IMR-90 (cell line): Measurements from ENCODE around the gene TMEM163. TPM values are rescaled to one million over a fixed set of nuclear protein-coding genes. Genes with fewer than 3 reads are reported as not detected.

Source experiments
- ATAC-seq: fragments of 200-7000 bp; cut with Tn5 transposase; 2 replicates; pipeline ENCODE4 v1.9.1; 2020; ENCODE audit warnings: low read depth, mild to moderate bottlenecking, moderate library complexity
- BruUV-seq: library from RNA; stranded (reverse); fragments of 400-500 nt; replicated peaks from 2 replicates; lab custom pipeline; 2021; lab: Mats Ljungman, UMichigan
- CTCF ChIA-PET: fragments of 300-600 bp; formaldehyde crosslinking; extraction: SDS; loops from one replicate; lab custom pipeline; 2021; ENCODE audit warnings: antibody characterized with exemption; lab: Yijun Ruan, JAX
- POLR2A ChIA-PET: fragments of 300-600 bp; sonication (Branson Sonifier 250); formaldehyde crosslinking; loops from one replicate; lab custom pipeline; 2022; ENCODE audit warnings: antibody characterized with exemption; ENCODE audit not compliant: unreplicated experiment; lab: Charles Lee
- DNase-seq: peaks from one replicate; pipeline ENCODE4 v3.0.0; 2013
- H2AFZ ChIP-seq: replicated peaks from 2 replicates; pipeline ENCODE3; 2013; ENCODE audit warnings: low read length, mild to moderate bottlenecking; ENCODE audit not compliant: poor library complexity
- H2AK5ac ChIP-seq: 2 replicates; pipeline ENCODE4 v1.6.1; 2013; ENCODE audit warnings: low read depth, low read length, inconsistent platforms
- H2AK9ac ChIP-seq: replicated peaks from 2 replicates; pipeline ENCODE3; 2013; ENCODE audit warnings: mild to moderate bottlenecking, low read depth, low read length, moderate library complexity; ENCODE audit not compliant: poor library complexity
- H2BK120ac ChIP-seq: 2 replicates; pipeline ENCODE4 v1.6.1; 2013; ENCODE audit warnings: low read depth, low read length, inconsistent platforms
- H2BK15ac ChIP-seq: 3 replicates; pipeline ENCODE4 v1.6.1; 2013; ENCODE audit warnings: low read depth, low read length, inconsistent platforms
- H2BK20ac ChIP-seq: 2 replicates; pipeline ENCODE4 v1.6.1; 2013; ENCODE audit warnings: low read depth, mild to moderate bottlenecking, inconsistent platforms, low read length, moderate library complexity
- H2BK5ac ChIP-seq: 2 replicates; pipeline ENCODE4 v1.6.1; 2013; ENCODE audit warnings: mild to moderate bottlenecking, low read depth, low read length, inconsistent platforms; ENCODE audit not compliant: poor library complexity, severe bottlenecking
- H3K14ac ChIP-seq: replicated peaks from 2 replicates; pipeline ENCODE4 v1.6.1; 2013; ENCODE audit warnings: low read depth, low read length, inconsistent platforms
- H3K18ac ChIP-seq: 2 replicates; pipeline ENCODE4 v1.6.1; 2013; ENCODE audit warnings: low read depth, low read length, control low read depth
- H3K23ac ChIP-seq: 2 replicates; pipeline ENCODE4 v1.6.1; 2013; ENCODE audit warnings: low read depth, low read length, inconsistent platforms
- H3K27ac ChIP-seq: 2 replicates; pipeline ENCODE4 v1.5.1; 2013; ENCODE audit warnings: mild to moderate bottlenecking, control low read depth, low read length; ENCODE audit not compliant: insufficient read depth
- H3K27me3 ChIP-seq: 2 replicates; pipeline ENCODE4 v1.6.1; 2013; ENCODE audit warnings: low read length; ENCODE audit not compliant: control insufficient read depth, insufficient read depth
- H3K36me3 ChIP-seq: 2 replicates; pipeline ENCODE4 v1.6.1; 2013; ENCODE audit warnings: low read length, mixed read lengths; ENCODE audit not compliant: control insufficient read depth, insufficient read depth
- H3K4ac ChIP-seq: 2 replicates; pipeline ENCODE4 v1.6.1; 2013; ENCODE audit warnings: low read depth, low read length, inconsistent platforms
- H3K4me1 ChIP-seq: 2 replicates; pipeline ENCODE4 v1.6.1; 2013; ENCODE audit warnings: low read length, mixed read lengths; ENCODE audit not compliant: control insufficient read depth, insufficient read depth
- H3K4me2 ChIP-seq: 2 replicates; pipeline ENCODE4 v1.6.1; 2013; ENCODE audit warnings: low read depth, mild to moderate bottlenecking, control low read depth, low read length, moderate library complexity
- H3K4me3 ChIP-seq: 2 replicates; pipeline ENCODE4 v1.5.1; 2013; ENCODE audit warnings: low read depth, mild to moderate bottlenecking, control low read depth, low read length, moderate library complexity; ENCODE audit not compliant: insufficient read depth
- H3K56ac ChIP-seq: 2 replicates; pipeline ENCODE4 v1.6.1; 2013; ENCODE audit warnings: low read length, inconsistent platforms; ENCODE audit not compliant: insufficient read depth; ENCODE audit errors: extremely low read depth
- H3K79me1 ChIP-seq, 2 experiments: 2 replicates each; pipeline ENCODE4 v1.6.1; 2013; ENCODE audit warnings: low read length in 2 of 2, inconsistent platforms in 1 of 2, low read depth in 1 of 2
- H3K9ac ChIP-seq: 2 replicates; pipeline ENCODE4 v1.6.1; 2013; ENCODE audit warnings: low read depth, low read length, control low read depth
- H3K9me1 ChIP-seq: 2 replicates; pipeline ENCODE4 v1.6.1; 2013; ENCODE audit warnings: low read length, inconsistent platforms; ENCODE audit not compliant: insufficient read depth
- H3K9me3 ChIP-seq: 2 replicates; pipeline ENCODE4 v1.6.1; 2013; ENCODE audit warnings: low read length; ENCODE audit not compliant: control insufficient read depth, insufficient read depth
- H4K20me1 ChIP-seq: 2 replicates; pipeline ENCODE4 v1.6.1; 2013; ENCODE audit warnings: low read length, inconsistent platforms; ENCODE audit not compliant: insufficient read depth
- H4K5ac ChIP-seq: 2 replicates; pipeline ENCODE4 v1.6.1; 2013; ENCODE audit warnings: mild to moderate bottlenecking, low read depth, low read length, control low read depth
- H4K8ac ChIP-seq, 2 experiments: 2 replicates each; pipeline ENCODE4 v1.6.1; 2013; ENCODE audit warnings: low read depth in 2 of 2, low read length in 2 of 2, control low read depth in 1 of 2, inconsistent platforms in 1 of 2
- H4K91ac ChIP-seq: 2 replicates; pipeline ENCODE4 v1.6.1; 2013; ENCODE audit warnings: low read depth, low read length, inconsistent platforms; ENCODE audit not compliant: insufficient read depth
- BHLHE40 ChIP-seq: fragments of 150-350 bp; IDR thresholded peaks from 2 replicates; pipeline ENCODE4 v1.6.1; 2016; ENCODE audit warnings: mild to moderate bottlenecking, low read depth, low read length
- CEBPB ChIP-seq: IDR thresholded peaks from 2 replicates; pipeline ENCODE4 v1.6.1; 2012; ENCODE audit warnings: low read depth, low read length, improper control_type of control experiment
- CTCF ChIP-seq: conservative IDR thresholded peaks from 2 replicates; pipeline ENCODE4 v1.5.1; 2012; ENCODE audit warnings: mild to moderate bottlenecking, low read depth, low read length, improper control_type of control experiment
- ELK1 ChIP-seq: fragments of 150-350 bp; IDR thresholded peaks from 2 replicates; pipeline ENCODE4 v1.6.1; 2016; ENCODE audit warnings: low read depth, mild to moderate bottlenecking, low read length, moderate library complexity, borderline replicate concordance
- FOS ChIP-seq: fragments of 150-350 bp; IDR thresholded peaks from 2 replicates; pipeline ENCODE4 v1.6.1; 2016; ENCODE audit warnings: low read depth, low read length
- MAFK ChIP-seq: IDR thresholded peaks from 2 replicates; pipeline ENCODE4 v1.6.1; 2012; ENCODE audit warnings: low read depth, low read length, improper control_type of control experiment
- MAZ ChIP-seq: IDR thresholded peaks from 2 replicates; pipeline ENCODE4 v1.6.1; 2012; ENCODE audit warnings: low read depth, mild to moderate bottlenecking, low read length, improper control_type of control experiment, moderate library complexity, borderline replicate concordance
- MXI1 ChIP-seq: IDR thresholded peaks from 2 replicates; pipeline ENCODE4 v1.6.1; 2012; ENCODE audit warnings: low read depth, mild to moderate bottlenecking, low read length, moderate library complexity, borderline replicate concordance
- RAD21 ChIP-seq: IDR thresholded peaks from 2 replicates; pipeline ENCODE4 v1.6.1; 2012; ENCODE audit warnings: low read length, improper control_type of control experiment
- RCOR1 ChIP-seq: IDR thresholded peaks from 2 replicates; pipeline ENCODE4 v1.6.1; 2012; ENCODE audit warnings: mild to moderate bottlenecking, low read length, improper control_type of control experiment; ENCODE audit not compliant: insufficient replicate concordance
- WGBS, 2 experiments: methylation state at CpG; one replicate each; pipeline versions ENCODE4 v1.1.5 to v1.1.7; 2013; ENCODE audit warnings: missing lambda C conversion rate in 2 of 2; ENCODE audit not compliant: insufficient read length in 1 of 2; ENCODE audit errors: extremely low coverage in 2 of 2; 5-methylcytosine and 5-hydroxymethylcytosine counted together
- dilution Hi-C: fragments of 300-500 bp; cut with HindIII; formaldehyde crosslinking; loops from one replicate; pipeline ENCODE4 v1.14.3; 2018; ENCODE audit warnings: low sequenced_read_pairs; ENCODE audit not compliant: unreplicated experiment
- in situ Hi-C: fragments of 300-500 bp; cut with MboI; formaldehyde crosslinking; loops from 3 replicates; pipeline ENCODE4 v1.14.3; 2019; ENCODE audit warnings: low sequenced_read_pairs, inconsistent platforms, mixed read lengths
- intact Hi-C: fragments of 100-400 bp; cut with micrococcal nuclease; formaldehyde crosslinking; loops from 2 replicates; pipeline ENCODE4 v1.10.0; 2022
- polyA plus RNA-seq, 3 experiments: library from polyadenylated mRNA; depleted of rRNA; stranded (reverse); fragments of >200 nt; gene quantifications; 2 replicates each; pipeline ENCODE4 v1.2.3, GENCODE V29; 2012; ENCODE audit warnings: low replicate concordance in 1 of 3
- total RNA-seq: library from RNA; depleted of rRNA; stranded (reverse); fragments of >200 nt; gene quantifications from 2 replicates; pipeline ENCODE4 v1.2.3, GENCODE V29; 2012

The TMEM163 gene
- total and polyA plus RNA-seq, 2 of the 4 experiments (the other 2 are of a cell fraction): not detected

DNA sequence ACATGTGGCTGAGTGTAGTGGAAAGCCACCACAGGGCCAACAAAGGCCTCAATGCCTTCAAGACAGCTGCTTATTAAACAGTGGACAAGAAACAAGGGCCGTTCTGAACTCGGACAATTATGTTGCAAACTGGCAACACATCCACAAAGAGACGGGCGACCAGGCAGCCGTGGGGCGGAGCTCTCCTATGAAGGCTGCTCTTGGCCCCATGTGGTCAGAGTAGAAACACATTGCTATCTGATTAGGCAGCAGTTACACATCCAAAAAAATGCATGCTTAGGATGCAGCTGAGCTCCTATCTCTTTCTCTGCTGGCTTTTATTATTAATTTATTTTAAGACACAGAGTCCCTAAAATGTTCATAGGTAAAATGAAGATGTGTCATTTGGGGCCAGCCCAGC is 163.4 kb downstream of the TMEM163 start:
- H4K5ac ChIP-seq: no peak overlapping the region
- no peak overlapping the region for H3K4me3 ChIP-seq
- H3K4ac ChIP-seq: no peak overlapping the region
- H3K9me3 ChIP-seq: no peaks in the 10 kb centered on the region
- no peaks in the 10 kb centered on the region for H3K36me3 ChIP-seq
- H3K27ac ChIP-seq: no peak overlapping the region
- no peak overlapping the region for H3K4me2 ChIP-seq
- no peaks in the 10 kb centered on the region for H3K79me1 ChIP-seq
- DNase-seq: no peak
- no peak overlapping the region for H2BK120ac ChIP-seq
- H3K4me1 ChIP-seq: no peaks in the 10 kb centered on the region
- ChIA-PET CTCF (no interaction called here), POLR2A (no interaction called here)
- H2AK9ac ChIP-seq: no peak overlapping the region
- ATAC-seq: no peak
- no TSS peak for BruUV-seq
- no peak overlapping the region for H4K8ac ChIP-seq
- H3K9me1 ChIP-seq: no peaks in the 10 kb centered on the region
- H3K14ac ChIP-seq: no peak overlapping the region
- H2AFZ ChIP-seq: no peak overlapping the region
- no peak overlapping the region for H2BK20ac ChIP-seq
- no CpG with 5 or more reads among the region's 6 CpGs for WGBS, 2 experiments
- H2AK5ac ChIP-seq: no peak overlapping the region
- no peak overlapping the region for H3K18ac ChIP-seq
- H2BK5ac ChIP-seq: no peak overlapping the region
- intact Hi-C loops (no loop called here), dilution Hi-C loops (no loop called here), in situ Hi-C loops (no loop called here)
- H2BK15ac ChIP-seq: no peak overlapping the region
- no peak overlapping the region for H3K56ac ChIP-seq
- H4K20me1 ChIP-seq: no peaks in the 10 kb centered on the region
- H3K9ac ChIP-seq: no peak overlapping the region
- no peak for TF ChIP-seq RCOR1
- no peak for TF ChIP-seq MAZ
- no peak for TF ChIP-seq RAD21
- no peak for TF ChIP-seq MXI1
- TF ChIP-seq CTCF: no peak
- no peak for TF ChIP-seq MAFK
- no peak for TF ChIP-seq FOS
- TF ChIP-seq ELK1: no peak
- no peak for TF ChIP-seq CEBPB
- TF ChIP-seq BHLHE40: no peak
- no peak overlapping the region for H3K23ac ChIP-seq
- H4K91ac ChIP-seq: no peak overlapping the region
- peaks cover 10% of the 10 kb centered on the region for H3K27me3 ChIP-seq
